ENCODE results near the gene TESK2.

TESK2 gene

DNA sequence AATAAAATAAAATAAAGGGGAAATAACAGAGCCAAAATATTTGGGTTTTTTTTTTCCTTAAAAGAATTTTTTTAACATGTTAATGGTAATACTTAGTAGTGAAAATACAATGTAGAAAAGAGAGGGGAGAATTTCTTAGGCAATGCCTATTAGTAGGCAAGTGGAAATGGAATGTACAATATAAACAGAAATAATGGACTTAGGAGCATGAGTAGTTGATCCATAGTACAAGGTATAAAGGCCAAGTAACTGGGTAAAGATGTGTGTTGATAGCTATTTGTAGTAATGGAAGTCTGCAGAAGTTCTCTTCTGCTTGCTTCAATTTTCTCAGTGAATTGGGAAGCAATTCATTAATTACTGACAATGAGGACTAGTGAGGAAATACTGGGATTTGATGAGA lies 34.4 kb downstream of the TESK2 start:
- H3K9ac ChIP-seq (ENCODE audit: low read length): no peak overlapping the region
- no peak overlapping the region for H3K4me3 ChIP-seq (ENCODE audit: low read length)
- no peaks in the 10 kb centered on the region for H3K27me3 ChIP-seq (replicated peaks; ENCODE audit: control insufficient read depth, insufficient read depth, low read length)
- no peaks in the 10 kb centered on the region for H3K4me1 ChIP-seq (ENCODE audit: control insufficient read depth, insufficient read depth, low read length)
- no peak for DNase-seq (ENCODE audit: low read depth)
- H3K36me3 ChIP-seq (ENCODE audit: control insufficient read depth, insufficient read depth, low read length, severe bottlenecking): no peaks in the 10 kb centered on the region
- no peaks in the 10 kb centered on the region for H3K9me3 ChIP-seq (ENCODE audit: control insufficient read depth, low read length)

DNA sequence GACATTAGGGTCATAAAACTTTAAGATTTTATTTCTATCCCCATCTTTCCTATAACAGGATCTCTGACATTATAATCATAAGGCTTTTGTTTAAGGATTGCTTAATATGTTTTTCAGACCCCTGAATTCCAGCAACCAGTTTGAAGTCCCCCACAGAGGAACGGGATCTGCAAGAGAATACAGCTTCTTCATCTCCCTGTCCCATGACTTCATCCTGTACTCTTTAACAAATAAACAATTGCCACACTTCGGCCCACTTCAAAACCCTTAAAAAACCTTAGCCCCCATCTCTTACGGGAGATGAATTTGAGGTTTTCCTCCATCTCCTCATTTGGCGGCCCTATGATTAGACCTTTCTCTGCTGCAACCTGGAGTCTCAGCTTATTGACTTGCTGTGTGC lies 35.8 kb downstream of the TESK2 start:
- no peak for DNase-seq (ENCODE audit: low read depth)
- no peaks in the 10 kb centered on the region for H3K9me3 ChIP-seq (ENCODE audit: control insufficient read depth, low read length)
- no peaks in the 10 kb centered on the region for H3K4me1 ChIP-seq (ENCODE audit: control insufficient read depth, insufficient read depth, low read length)
- no peak overlapping the region for H3K4me3 ChIP-seq (ENCODE audit: low read length)
- H3K9ac ChIP-seq (ENCODE audit: low read length): no peak overlapping the region
- H3K36me3 ChIP-seq (ENCODE audit: control insufficient read depth, insufficient read depth, low read length, severe bottlenecking): no peaks in the 10 kb centered on the region
- no peaks in the 10 kb centered on the region for H3K27me3 ChIP-seq (replicated peaks; ENCODE audit: control insufficient read depth, insufficient read depth, low read length)

DNA sequence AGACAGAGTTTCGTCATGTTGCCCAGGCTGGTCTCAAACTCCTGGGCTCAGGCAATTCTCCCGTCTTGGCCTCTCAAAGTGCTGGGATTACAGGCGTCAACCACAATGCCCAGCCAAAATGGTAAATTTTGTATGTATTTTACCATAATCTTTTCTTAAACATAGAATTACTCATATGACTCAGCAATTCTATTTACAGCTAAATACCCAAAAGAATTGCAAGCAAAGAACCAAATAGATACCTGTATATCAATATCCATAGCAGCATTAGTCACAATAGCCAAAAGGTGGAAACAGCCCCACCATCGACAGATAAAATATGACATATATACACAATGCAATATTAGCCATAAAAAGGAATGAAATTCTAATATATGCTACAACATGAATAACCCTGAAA lies 36.5 kb downstream of the TESK2 start:
- Histone ChIP-seq H3K9ac (ENCODE audit: low read length) (no peak overlapping the region), H3K4me1 (ENCODE audit: control insufficient read depth, insufficient read depth, low read length) (no peaks in the 10 kb centered on the region), H3K4me3 (ENCODE audit: low read length) (no peak overlapping the region), H3K9me3 (ENCODE audit: control insufficient read depth, low read length) (no peaks in the 10 kb centered on the region), H3K27me3 (replicated peaks; ENCODE audit: control insufficient read depth, insufficient read depth, low read length) (no peaks in the 10 kb centered on the region), H3K36me3 (ENCODE audit: control insufficient read depth, insufficient read depth, low read length, severe bottlenecking) (no peaks in the 10 kb centered on the region)
- DNase-seq (ENCODE audit: low read depth): no peak

DNA sequence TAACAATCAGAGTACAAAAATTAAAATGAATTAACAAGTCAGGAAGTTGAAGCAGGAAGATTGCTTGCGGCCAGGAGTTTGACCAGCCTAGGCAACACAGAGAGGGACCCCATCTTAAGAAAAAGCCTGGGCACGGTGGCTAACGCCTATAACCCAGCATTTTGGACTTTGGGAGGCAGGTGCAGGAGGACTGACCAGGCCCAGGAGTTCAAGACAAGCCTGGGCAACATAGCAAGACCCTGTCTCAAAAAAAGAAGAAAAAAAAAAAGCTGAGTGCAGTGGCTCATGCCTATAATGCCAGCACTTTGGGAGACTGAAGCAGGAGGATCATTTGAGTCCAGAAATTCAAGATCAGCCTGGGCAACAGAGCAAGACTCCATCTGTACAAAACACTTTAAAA lies 38.5 kb downstream of the TESK2 start:
- no peaks in the 10 kb centered on the region for H3K9me3 ChIP-seq (ENCODE audit: control insufficient read depth, low read length)
- no peak for DNase-seq (ENCODE audit: low read depth)
- H3K9ac ChIP-seq (ENCODE audit: low read length): no peak overlapping the region
- H3K27me3 ChIP-seq (replicated peaks; ENCODE audit: control insufficient read depth, insufficient read depth, low read length): no peaks in the 10 kb centered on the region
- H3K36me3 ChIP-seq (ENCODE audit: control insufficient read depth, insufficient read depth, low read length, severe bottlenecking): no peaks in the 10 kb centered on the region
- H3K4me3 ChIP-seq (ENCODE audit: low read length): no peak overlapping the region
- H3K4me1 ChIP-seq (ENCODE audit: control insufficient read depth, insufficient read depth, low read length): no peaks in the 10 kb centered on the region

DNA sequence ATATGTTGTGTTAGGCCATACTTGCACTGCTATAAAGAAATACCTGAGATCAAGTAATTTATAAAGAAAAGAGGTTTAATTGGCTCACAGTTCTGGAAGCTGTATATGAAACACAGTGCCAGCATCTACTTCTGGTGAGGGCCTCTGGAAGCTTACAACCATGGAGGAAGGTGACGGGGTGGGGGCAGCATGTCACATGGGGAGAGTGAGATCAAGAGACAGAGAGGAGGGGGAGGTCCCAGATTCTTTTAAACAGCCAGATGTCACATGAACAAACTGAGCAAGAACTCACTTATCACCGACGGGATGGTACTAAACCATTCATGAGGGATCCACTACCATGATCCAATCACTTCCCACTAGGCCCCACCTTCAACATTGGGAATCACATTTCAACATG lies 42.6 kb downstream of the TESK2 start:
- DNase-seq (ENCODE audit: low read depth): no peak
- Histone ChIP-seq H3K4me1 (ENCODE audit: control insufficient read depth, insufficient read depth, low read length) (no peaks in the 10 kb centered on the region), H3K27me3 (replicated peaks; ENCODE audit: control insufficient read depth, insufficient read depth, low read length) (no peaks in the 10 kb centered on the region), H3K9ac (ENCODE audit: low read length) (no peak overlapping the region), H3K9me3 (ENCODE audit: control insufficient read depth, low read length) (no peaks in the 10 kb centered on the region), H3K36me3 (ENCODE audit: control insufficient read depth, insufficient read depth, low read length, severe bottlenecking) (no peaks in the 10 kb centered on the region), H3K4me3 (ENCODE audit: low read length) (no peak overlapping the region)

DNA sequence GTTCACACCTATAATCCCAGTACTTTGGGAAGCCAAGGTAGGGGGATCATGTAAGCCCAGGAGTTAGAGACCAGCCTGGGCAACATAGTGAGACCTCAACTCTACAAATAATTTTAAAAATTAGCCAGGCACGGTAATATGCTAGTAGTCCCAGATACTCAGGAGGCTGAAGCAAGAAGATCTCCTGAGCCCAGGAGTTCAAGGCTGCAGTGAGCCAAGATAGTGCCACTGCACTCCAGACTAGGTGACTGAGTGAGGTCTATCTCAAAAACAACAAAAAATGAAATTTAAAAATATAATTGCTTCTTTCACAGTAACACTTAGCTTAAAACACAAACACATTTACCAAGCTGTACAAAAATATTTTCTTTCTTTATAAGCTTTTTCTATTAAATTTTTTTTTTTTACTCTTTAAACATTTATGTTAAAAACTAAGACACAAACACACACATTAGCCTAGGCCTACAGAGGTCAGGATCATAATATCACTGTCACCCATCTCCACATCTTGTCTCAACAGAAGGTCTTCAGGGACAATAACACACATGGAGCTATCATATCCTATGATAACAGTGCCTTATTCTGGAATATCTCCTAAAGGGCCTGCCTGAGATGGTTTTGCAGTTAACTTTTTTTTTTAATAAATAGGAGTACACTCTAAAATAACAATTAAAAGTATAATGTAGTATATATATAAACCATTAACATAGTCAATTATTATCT lies 43.9 kb downstream of the TESK2 start:
- H3K4me1 ChIP-seq (ENCODE audit: control insufficient read depth, insufficient read depth, low read length): no peaks in the 10 kb centered on the region
- no peak overlapping the region for H3K4me3 ChIP-seq (ENCODE audit: low read length)
- no peak overlapping the region for H3K9ac ChIP-seq (ENCODE audit: low read length)
- DNase-seq (ENCODE audit: low read depth): no peak
- no peaks in the 10 kb centered on the region for H3K36me3 ChIP-seq (ENCODE audit: control insufficient read depth, insufficient read depth, low read length, severe bottlenecking)
- H3K9me3 ChIP-seq (ENCODE audit: control insufficient read depth, low read length): no peaks in the 10 kb centered on the region
- no peaks in the 10 kb centered on the region for H3K27me3 ChIP-seq (replicated peaks; ENCODE audit: control insufficient read depth, insufficient read depth, low read length)

DNA sequence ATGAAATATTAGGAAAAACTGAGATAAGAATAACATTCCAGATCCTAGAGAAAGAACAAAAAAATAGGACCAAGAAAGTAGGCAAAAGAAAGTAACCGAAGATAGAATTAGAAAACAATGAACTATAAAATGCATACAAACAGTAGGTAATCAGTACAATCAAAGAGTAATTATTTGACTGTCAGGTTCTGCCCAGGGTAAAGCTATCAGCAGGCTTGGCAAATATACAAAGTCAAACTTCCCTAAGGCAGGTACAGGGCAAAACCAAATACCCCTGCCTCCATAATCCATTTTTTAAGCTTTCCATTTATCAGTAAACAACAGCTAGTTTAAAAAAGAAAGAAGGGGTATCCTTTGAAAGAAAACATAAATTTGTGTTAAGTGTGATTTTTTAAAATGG lies 44.4 kb downstream of the TESK2 start:
- H3K4me3 ChIP-seq (ENCODE audit: low read length): no peak overlapping the region
- H3K9ac ChIP-seq (ENCODE audit: low read length): no peak overlapping the region
- no peak for DNase-seq (ENCODE audit: low read depth)
- no peaks in the 10 kb centered on the region for H3K4me1 ChIP-seq (ENCODE audit: control insufficient read depth, insufficient read depth, low read length)
- no peaks in the 10 kb centered on the region for H3K27me3 ChIP-seq (replicated peaks; ENCODE audit: control insufficient read depth, insufficient read depth, low read length)
- H3K36me3 ChIP-seq (ENCODE audit: control insufficient read depth, insufficient read depth, low read length, severe bottlenecking): no peaks in the 10 kb centered on the region
- H3K9me3 ChIP-seq (ENCODE audit: control insufficient read depth, low read length): no peaks in the 10 kb centered on the region

DNA sequence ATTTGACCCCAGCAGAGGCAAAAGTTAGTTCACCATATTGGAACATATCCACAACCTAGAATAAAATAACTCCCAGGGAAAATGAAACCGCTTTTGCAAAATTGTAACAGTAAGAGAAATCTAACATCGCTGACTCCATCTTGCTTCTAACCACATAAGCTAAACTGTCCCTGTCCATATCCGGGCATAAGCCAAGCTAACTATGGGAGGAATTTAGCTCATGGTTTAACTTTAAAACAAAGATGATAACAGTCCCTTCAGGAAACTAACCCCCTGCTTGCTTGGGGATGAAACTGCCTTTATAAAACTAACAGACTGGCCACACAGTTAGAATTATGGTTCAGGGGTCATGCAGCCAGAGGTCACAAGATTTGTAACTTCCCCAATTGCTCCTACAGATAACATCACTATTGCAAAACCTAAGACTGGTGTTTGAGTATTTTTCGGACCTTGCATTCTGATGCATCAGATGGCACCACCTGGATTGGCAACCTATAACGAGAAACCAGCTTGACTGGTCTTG lies 46.3 kb downstream of the TESK2 start:
- no peak overlapping the region for H3K9ac ChIP-seq (ENCODE audit: low read length)

DNA sequence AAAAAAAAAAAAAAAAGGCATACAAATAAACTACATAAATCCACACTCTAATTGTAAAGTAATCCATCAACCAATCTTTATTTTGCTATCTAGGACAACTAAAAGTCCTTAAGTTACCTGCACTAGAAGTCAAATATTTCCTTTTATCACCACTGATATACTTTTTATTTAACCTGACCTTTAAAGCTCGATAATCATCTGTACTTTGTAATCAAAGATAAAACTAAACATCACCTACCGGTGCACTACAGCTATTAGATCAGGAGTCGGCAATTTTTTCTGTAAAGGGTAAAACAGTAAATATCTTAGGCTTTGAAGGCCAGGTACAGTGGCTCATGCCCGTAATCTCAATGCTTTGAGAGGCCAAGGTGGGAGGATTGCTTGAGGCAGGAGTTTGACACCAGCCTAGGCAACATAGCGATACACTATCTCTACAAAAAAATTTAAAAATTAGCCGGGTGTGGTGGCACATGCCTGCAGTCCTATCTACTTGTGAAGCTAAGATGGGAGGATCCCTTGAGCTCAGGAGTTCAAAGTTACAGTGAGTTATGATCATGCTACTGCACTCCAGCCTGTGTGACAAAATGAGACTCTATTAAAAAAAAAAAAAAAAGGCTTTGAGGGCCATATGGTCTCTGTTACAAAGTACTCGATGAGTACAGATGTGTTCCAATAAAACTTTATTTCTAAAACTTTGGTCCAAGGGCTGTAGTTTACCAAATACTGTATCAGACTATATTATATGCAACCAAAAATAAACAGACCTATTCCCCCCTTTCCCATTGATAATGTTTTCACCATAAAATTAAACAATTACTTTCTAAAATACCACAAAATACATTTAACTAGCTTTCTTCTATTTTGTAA lies 47.1 kb downstream of the TESK2 start:
- no peaks in the 10 kb centered on the region for H3K4me1 ChIP-seq (ENCODE audit: control insufficient read depth, insufficient read depth, low read length)
- DNase-seq (ENCODE audit: low read depth): no peak
- no peak overlapping the region for H3K9ac ChIP-seq (ENCODE audit: low read length)
- H3K36me3 ChIP-seq (ENCODE audit: control insufficient read depth, insufficient read depth, low read length, severe bottlenecking): no peaks in the 10 kb centered on the region
- H3K9me3 ChIP-seq (ENCODE audit: control insufficient read depth, low read length): no peaks in the 10 kb centered on the region
- H3K27me3 ChIP-seq (replicated peaks; ENCODE audit: control insufficient read depth, insufficient read depth, low read length): no peaks in the 10 kb centered on the region
- no peak overlapping the region for H3K4me3 ChIP-seq (ENCODE audit: low read length)

More for the DNA sequence above, 46.3 kb downstream of the TESK2 start:
- Histone ChIP-seq H3K4me3 (ENCODE audit: low read length) (no peak overlapping the region), H3K4me1 (ENCODE audit: control insufficient read depth, insufficient read depth, low read length) (no peaks in the 10 kb centered on the region), H3K9me3 (ENCODE audit: control insufficient read depth, low read length) (no peaks in the 10 kb centered on the region), H3K27me3 (replicated peaks; ENCODE audit: control insufficient read depth, insufficient read depth, low read length) (no peaks in the 10 kb centered on the region), H3K36me3 (ENCODE audit: control insufficient read depth, insufficient read depth, low read length, severe bottlenecking) (no peaks in the 10 kb centered on the region)
- no peak for DNase-seq (ENCODE audit: low read depth)

DNA sequence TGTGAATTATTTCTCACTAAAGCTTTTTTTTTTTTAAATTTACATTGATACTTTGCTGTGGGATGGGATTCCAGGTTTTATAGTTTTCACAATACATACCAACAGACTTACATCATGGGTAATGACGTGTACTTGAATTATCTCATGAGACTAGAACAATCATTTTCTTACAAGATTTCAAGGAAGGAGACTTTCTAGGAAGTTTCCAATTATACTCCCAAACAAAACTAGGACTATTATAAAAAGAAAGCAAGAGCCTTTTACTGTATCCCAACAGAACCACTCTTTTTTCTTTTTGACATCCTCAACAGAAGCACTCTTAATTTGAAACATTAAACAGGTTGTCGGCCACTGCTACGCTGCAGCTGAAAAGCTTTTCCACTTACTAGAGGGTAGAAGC lies 48.7 kb downstream of the TESK2 start:
- Histone ChIP-seq H3K4me1 (ENCODE audit: control insufficient read depth, insufficient read depth, low read length) (no peaks in the 10 kb centered on the region), H3K36me3 (ENCODE audit: control insufficient read depth, insufficient read depth, low read length, severe bottlenecking) (no peaks in the 10 kb centered on the region), H3K27me3 (replicated peaks; ENCODE audit: control insufficient read depth, insufficient read depth, low read length) (no peaks in the 10 kb centered on the region), H3K9me3 (ENCODE audit: control insufficient read depth, low read length) (no peaks in the 10 kb centered on the region), H3K9ac (ENCODE audit: low read length) (no peak overlapping the region), H3K4me3 (ENCODE audit: low read length) (no peak overlapping the region)
- peak; percentile 51 for DNase-seq (ENCODE audit: low read depth)

DNA sequence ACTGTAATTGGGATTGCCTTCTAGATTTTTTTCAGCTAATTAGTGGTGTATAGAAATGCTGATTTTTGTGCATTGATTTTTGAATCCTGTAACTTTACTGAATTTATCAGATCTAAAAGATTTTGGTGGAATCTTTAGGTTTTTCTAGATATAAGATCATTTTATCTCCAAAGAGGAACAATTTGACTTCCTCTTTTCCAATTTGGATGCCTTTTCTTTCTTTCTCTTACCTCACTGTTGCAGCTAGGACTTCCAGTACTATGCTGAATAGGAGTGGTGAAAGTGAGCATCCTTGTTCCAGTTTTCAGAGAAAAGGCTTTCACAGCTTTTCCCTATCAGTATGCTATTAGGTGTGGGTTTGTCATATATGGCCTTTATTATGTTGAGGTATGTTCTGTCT lies 53.6 kb downstream of the TESK2 start:
- H3K9me3 ChIP-seq (ENCODE audit: control insufficient read depth, low read length): no peaks in the 10 kb centered on the region
- H3K9ac ChIP-seq (ENCODE audit: low read length): no peak overlapping the region
- H3K36me3 ChIP-seq (ENCODE audit: control insufficient read depth, insufficient read depth, low read length, severe bottlenecking): no peaks in the 10 kb centered on the region
- H3K4me3 ChIP-seq (ENCODE audit: low read length): no peak overlapping the region
- no peaks in the 10 kb centered on the region for H3K4me1 ChIP-seq (ENCODE audit: control insufficient read depth, insufficient read depth, low read length)
- H3K27me3 ChIP-seq (replicated peaks; ENCODE audit: control insufficient read depth, insufficient read depth, low read length): no peaks in the 10 kb centered on the region
- DNase-seq (ENCODE audit: low read depth): no peak
